ENCODE measurements around the gene PEX26. TPM values are rescaled to one million over a fixed set of nuclear protein-coding genes. Genes with fewer than 3 reads are reported as not detected.

PEX26 gene
- total RNA-seq, 2 experiments from 2014 or later = 19.6 to 20.8 TPM

DNA sequence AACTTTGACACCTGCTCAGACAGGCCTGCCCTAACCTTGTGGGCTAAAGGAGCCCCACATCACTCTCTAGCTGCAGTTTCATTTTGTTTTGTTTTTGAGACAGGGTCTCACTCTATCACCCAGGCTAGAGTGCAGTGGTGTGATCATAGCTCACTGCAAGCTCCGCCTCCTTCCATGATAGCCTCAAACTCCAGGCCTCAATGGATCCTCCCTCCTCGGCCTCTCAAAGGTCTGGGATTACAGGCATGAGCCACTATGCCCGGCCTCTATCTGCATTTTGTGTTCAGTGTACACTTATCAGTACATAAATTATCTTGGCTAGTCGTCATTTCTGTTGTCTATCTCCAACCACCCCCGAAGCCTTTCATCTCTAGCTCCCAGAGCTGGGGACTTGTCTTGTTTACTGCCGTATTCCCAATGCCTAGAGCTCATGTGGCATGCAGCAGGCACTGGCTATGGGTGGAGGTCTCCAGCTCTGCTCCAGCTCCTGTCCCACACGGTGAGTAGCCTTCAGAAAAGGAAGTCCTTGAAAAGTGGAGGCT, 22.1 kb upstream of the PEX26 start:
- no peaks in the 10 kb centered on the region for H3K27me3 ChIP-seq (ENCODE audit: control insufficient read depth in 1 of 2, insufficient read depth in 2 of 2, low read length in 2 of 2)
- TF ChIP-seq, protein P1, sequence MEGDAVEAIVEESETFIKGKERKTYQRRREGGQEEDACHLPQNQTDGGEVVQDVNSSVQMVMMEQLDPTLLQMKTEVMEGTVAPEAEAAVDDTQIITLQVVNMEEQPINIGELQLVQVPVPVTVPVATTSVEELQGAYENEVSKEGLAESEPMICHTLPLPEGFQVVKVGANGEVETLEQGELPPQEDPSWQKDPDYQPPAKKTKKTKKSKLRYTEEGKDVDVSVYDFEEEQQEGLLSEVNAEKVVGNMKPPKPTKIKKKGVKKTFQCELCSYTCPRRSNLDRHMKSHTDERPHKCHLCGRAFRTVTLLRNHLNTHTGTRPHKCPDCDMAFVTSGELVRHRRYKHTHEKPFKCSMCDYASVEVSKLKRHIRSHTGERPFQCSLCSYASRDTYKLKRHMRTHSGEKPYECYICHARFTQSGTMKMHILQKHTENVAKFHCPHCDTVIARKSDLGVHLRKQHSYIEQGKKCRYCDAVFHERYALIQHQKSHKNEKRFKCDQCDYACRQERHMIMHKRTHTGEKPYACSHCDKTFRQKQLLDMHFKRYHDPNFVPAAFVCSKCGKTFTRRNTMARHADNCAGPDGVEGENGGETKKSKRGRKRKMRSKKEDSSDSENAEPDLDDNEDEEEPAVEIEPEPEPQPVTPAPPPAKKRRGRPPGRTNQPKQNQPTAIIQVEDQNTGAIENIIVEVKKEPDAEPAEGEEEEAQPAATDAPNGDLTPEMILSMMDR (IDR thresholded peaks at IDR 0.05) = no peak
- DNase-seq (no peak), ATAC-seq (ENCODE audit: poor library complexity) (no peak)
- no peaks in the 10 kb centered on the region for H3K36me3 Mint-ChIP-seq (ENCODE audit: low read depth)
- H3K27me3 Mint-ChIP-seq = peaks cover 8% of the 10 kb centered on the region
- H3K9me3 ChIP-seq (ENCODE audit: control insufficient read depth in 1 of 2, insufficient read depth in 1 of 2, low read length in 2 of 2) = no peaks in the 10 kb centered on the region
- no peaks in the 10 kb centered on the region for H3K36me3 ChIP-seq (ENCODE audit: insufficient read depth, low read length)
- ChIA-PET CTCF (no interaction called here), POLR2A (no interaction called here)
- intact Hi-C loops (cut with DNase I, micrococcal nuclease) = no loop called here
- H3K9me3 Mint-ChIP-seq = no peaks in the 10 kb centered on the region
- H3K27ac ChIP-seq (ENCODE audit: low read depth in 1 of 2, low read length in 2 of 2) = no peak overlapping the region
- H3K4me3 ChIP-seq (ENCODE audit: low read length) = no peak overlapping the region
- H3K27ac Mint-ChIP-seq = no peak overlapping the region
- no peak overlapping the region for H3K4me3 Mint-ChIP-seq
- no peaks in the 10 kb centered on the region for H3K4me1 Mint-ChIP-seq (ENCODE audit: low read depth)
- H3K4me1 ChIP-seq (ENCODE audit: insufficient read depth, low read length) = no peaks in the 10 kb centered on the region

DNA sequence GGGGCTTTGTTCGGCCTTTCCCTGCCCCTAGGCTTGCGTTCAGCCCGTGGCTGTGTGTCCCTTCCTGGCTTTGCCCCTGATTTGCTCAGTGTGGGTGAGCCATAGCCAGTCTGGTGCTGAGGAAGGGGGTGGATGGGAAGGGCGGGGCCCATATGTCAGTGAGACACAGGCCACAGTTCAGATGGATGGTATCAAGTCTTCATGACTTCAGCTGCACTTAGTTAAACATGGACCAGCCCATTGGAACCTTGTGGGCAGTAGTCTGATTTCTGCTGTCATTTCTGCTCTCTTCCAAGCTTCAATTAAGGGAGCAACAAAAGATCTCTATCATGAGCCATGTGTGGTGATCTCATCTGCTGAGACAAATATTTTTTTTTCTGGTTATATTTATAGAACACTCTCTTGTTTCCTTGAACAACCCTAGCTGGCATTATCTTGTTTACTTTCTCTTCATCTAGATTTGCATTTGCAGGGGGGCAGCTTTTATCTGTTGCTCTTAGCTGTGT, 21.6 kb upstream of the PEX26 start:
- CTCF ChIA-PET = no interaction called here
- no peak for ATAC-seq (ENCODE audit: poor library complexity)

DNA sequence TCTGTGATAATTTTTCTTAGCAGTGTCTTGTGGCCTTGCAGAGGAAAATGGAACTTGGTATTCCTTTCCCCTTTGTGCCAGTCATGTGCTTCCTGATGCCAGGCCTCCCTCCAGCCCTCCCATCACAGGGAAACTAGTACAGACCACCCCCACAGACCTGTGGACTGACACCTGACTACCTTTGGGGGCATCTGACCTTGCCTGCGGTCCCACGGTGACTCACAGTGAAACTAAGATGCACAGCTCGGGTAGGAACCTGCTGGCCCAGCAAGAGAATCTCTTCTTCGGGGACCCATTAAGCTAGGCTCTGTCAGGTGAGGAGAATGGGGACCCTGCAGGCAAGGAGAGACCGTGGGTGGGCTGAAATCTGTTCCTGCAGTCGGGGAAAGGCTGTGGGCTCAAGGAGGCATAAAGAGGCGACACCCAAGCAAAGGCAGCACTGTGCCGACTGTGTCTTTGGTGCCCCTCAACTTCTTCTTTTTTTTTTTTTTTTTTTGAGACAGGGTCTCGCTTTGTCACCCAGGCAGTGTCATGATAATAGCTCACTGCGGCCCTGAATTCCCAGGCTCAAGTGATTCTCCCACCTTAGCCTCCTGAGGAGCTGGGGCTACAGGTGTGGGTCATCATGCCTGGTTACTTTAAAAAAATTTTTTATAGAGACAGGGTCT, 20.8 kb upstream of the PEX26 start:
- no peaks in the 10 kb centered on the region for H3K4me1 ChIP-seq (ENCODE audit: insufficient read depth, low read length)
- no peaks in the 10 kb centered on the region for H3K9me3 Mint-ChIP-seq
- POLR2A ChIA-PET = no interaction called here
- ATAC-seq (ENCODE audit: poor library complexity) = no peak
- H3K4me1 Mint-ChIP-seq (ENCODE audit: low read depth) = no peaks in the 10 kb centered on the region
- no peak overlapping the region for H3K27ac Mint-ChIP-seq
- H3K27ac ChIP-seq (ENCODE audit: low read depth in 1 of 2, low read length in 2 of 2) = no peak overlapping the region
- intact Hi-C loops (cut with DNase I, micrococcal nuclease) = no loop called here
- no peaks in the 10 kb centered on the region for H3K36me3 ChIP-seq (ENCODE audit: insufficient read depth, low read length)
- H3K27me3 ChIP-seq (ENCODE audit: control insufficient read depth in 1 of 2, insufficient read depth in 2 of 2, low read length in 2 of 2) = no peaks in the 10 kb centered on the region
- DNase-seq = no peak
- H3K36me3 Mint-ChIP-seq (ENCODE audit: low read depth) = no peaks in the 10 kb centered on the region
- H3K4me3 ChIP-seq (ENCODE audit: low read length) = no peak overlapping the region
- TF ChIP-seq, protein P1 (IDR thresholded peaks at IDR 0.05) = no peak
- H3K27me3 Mint-ChIP-seq = peaks cover 13% of the 10 kb centered on the region
- no peak overlapping the region for H3K4me3 Mint-ChIP-seq
- H3K9me3 ChIP-seq (ENCODE audit: control insufficient read depth in 1 of 2, insufficient read depth in 1 of 2, low read length in 2 of 2) = no peaks in the 10 kb centered on the region
- CTCF ChIA-PET = no interaction called here

More for the DNA sequence above, 21.6 kb upstream of the PEX26 start:
- peaks cover 11% of the 10 kb centered on the region for H3K27me3 Mint-ChIP-seq
- H3K9me3 Mint-ChIP-seq = no peaks in the 10 kb centered on the region
- no peaks in the 10 kb centered on the region for H3K9me3 ChIP-seq (ENCODE audit: control insufficient read depth in 1 of 2, insufficient read depth in 1 of 2, low read length in 2 of 2)
- H3K27me3 ChIP-seq (ENCODE audit: control insufficient read depth in 1 of 2, insufficient read depth in 2 of 2, low read length in 2 of 2) = no peaks in the 10 kb centered on the region
- H3K36me3 ChIP-seq (ENCODE audit: insufficient read depth, low read length) = no peaks in the 10 kb centered on the region
- no peak overlapping the region for H3K27ac ChIP-seq (ENCODE audit: low read depth in 1 of 2, low read length in 2 of 2)
- H3K27ac Mint-ChIP-seq = no peak overlapping the region
- H3K36me3 Mint-ChIP-seq (ENCODE audit: low read depth) = no peaks in the 10 kb centered on the region
- no peak overlapping the region for H3K4me3 Mint-ChIP-seq
- H3K4me1 Mint-ChIP-seq (ENCODE audit: low read depth) = no peaks in the 10 kb centered on the region
- POLR2A ChIA-PET = no interaction called here
- no peak overlapping the region for H3K4me3 ChIP-seq (ENCODE audit: low read length)
- TF ChIP-seq, protein P1 (IDR thresholded peaks at IDR 0.05) = no peak
- intact Hi-C loops (cut with DNase I, micrococcal nuclease) = no loop called here
- no peaks in the 10 kb centered on the region for H3K4me1 ChIP-seq (ENCODE audit: insufficient read depth, low read length)
- DNase-seq = no peak
